ENCODE measurements around the gene ARF5.

DNA sequence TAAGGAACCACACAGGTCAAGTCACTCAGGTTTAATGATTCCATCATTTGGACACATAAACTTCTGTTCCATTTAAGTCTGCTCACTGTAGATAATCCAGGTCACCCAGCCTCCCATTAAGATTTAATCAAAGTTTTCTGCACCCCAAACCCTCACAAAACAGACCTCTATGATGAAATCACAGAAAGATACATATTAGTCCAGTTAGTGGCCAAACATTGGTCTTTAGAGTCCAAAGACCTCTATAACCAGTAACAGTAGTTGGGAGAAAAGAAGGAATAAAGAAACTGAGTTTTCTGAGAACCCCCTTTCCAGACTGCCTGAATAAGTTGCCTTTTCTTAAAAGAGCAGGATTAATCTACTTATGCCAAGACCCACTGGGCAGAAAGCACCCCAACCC lies 7.6 kb upstream of the ARF5 start:
- no peak for TF ChIP-seq CTCF (IDR thresholded peaks at IDR 0.05)
- TF ChIP-seq POLR2AphosphoS5 (IDR thresholded peaks at IDR 0.05; ENCODE audit: insufficient read depth in 1 of 2, low read depth in 1 of 2): no peak
- TF ChIP-seq POLR2A (IDR thresholded peaks at IDR 0.05): no peak

All from vagina (tissue), 2 donors.